ENCODE measurements around the gene ST7L. TPM values are rescaled to one million over a fixed set of nuclear protein-coding genes. Genes with fewer than 3 reads are reported as not detected.

The ST7L gene
- total RNA-seq (2011; cell fraction: chromatin; rRNA removed; ENCODE audit: low replicate concordance), result 49.5 and 67.9 TPM in 2 replicates
- 38.7 and 39.0 TPM in 2 replicates for total RNA-seq (2011; cell fraction: nucleolus; rRNA removed)
- total RNA-seq (2011; cell fraction: nucleoplasm; rRNA removed), result 58.5 and 84.5 TPM in 2 replicates
- total RNA-seq (2014; rRNA removed), result 21.0 and 23.3 TPM in 2 replicates
- 27.7 and 28.8 TPM in 2 replicates for total RNA-seq (2014; rRNA removed; fragmentation: Illumina TruSeq; extraction: Trizol)
- 31.1 and 32.1 TPM in 2 replicates for total RNA-seq (2015; rRNA removed; fragmentation: Illumina TruSeq; extraction: Trizol)
- total RNA-seq (2021), result 18.8 and 21.7 TPM in 2 replicates
- 27.4 and 32.5 TPM in 2 replicates for polyA plus RNA-seq (2011; rRNA removed)
- 18.2 and 21.8 TPM in 2 replicates for polyA plus RNA-seq (2011; cell fraction: cytosol; rRNA removed)
- polyA plus RNA-seq (2011; cell fraction: nucleus; rRNA removed), result 33.6 and 48.2 TPM in 2 replicates
- polyA plus RNA-seq (2012), result 22.6 and 23.3 TPM in 2 replicates
- polyA plus RNA-seq (2014; fragmentation: Illumina TruSeq; extraction: Trizol), result 26.2 and 26.6 TPM in 2 replicates
- polyA plus RNA-seq (2014; fragmentation: Nextera tagmentation; extraction: Ambion mirVana), result 10 to 100 TPM in 1 of 2 experiments, 1 to 10 TPM in 1; 9.0 to 10.7 TPM
- 29.4 and 39.4 TPM in 2 replicates for polyA plus RNA-seq (2014; rRNA removed)
- 25.9 and 28.5 TPM in 2 replicates for polyA minus RNA-seq (2011; rRNA and poly(A)+ RNA removed)
- polyA minus RNA-seq (2011; cell fraction: cytosol; rRNA and poly(A)+ RNA removed), result 11.7 and 11.8 TPM in 2 replicates
- polyA minus RNA-seq (2011; cell fraction: nucleus; rRNA and poly(A)+ RNA removed), result 25.8 and 33.7 TPM in 2 replicates
- percentile 65 among the genes with signal in this experiment for Bru-seq, nascent RNA
- BruChase-seq, experiment 1, labeled RNA remaining after a 2-hour chase, result percentile 71 among the genes with signal in this experiment
- BruChase-seq, experiment 2, labeled RNA remaining after a 6-hour chase, result percentile 67 among the genes with signal in this experiment
- long read RNA-seq, experiment 1, transcript ST7L-215 (4 exons, 821 nt), result major isoform, 10 of 36 reads
- long read RNA-seq, experiment 1, partial matches to known transcripts, result 6 of 36 reads
- long read RNA-seq, experiment 1, other reads (novel, unspliced or antisense), result 17 of 36 reads
- long read RNA-seq, experiment 2, full-length matches to known transcripts, result 5 of 20 reads
- long read RNA-seq, experiment 2, partial matches to known transcripts, result 7 of 20 reads
- long read RNA-seq, experiment 2, other reads (novel, unspliced or antisense), result 8 of 20 reads
- long read RNA-seq, experiment 3, partial matches to known transcripts, result 4 of 17 reads
- long read RNA-seq, experiment 3, other reads (novel, unspliced or antisense), result 8 of 17 reads

DNA sequence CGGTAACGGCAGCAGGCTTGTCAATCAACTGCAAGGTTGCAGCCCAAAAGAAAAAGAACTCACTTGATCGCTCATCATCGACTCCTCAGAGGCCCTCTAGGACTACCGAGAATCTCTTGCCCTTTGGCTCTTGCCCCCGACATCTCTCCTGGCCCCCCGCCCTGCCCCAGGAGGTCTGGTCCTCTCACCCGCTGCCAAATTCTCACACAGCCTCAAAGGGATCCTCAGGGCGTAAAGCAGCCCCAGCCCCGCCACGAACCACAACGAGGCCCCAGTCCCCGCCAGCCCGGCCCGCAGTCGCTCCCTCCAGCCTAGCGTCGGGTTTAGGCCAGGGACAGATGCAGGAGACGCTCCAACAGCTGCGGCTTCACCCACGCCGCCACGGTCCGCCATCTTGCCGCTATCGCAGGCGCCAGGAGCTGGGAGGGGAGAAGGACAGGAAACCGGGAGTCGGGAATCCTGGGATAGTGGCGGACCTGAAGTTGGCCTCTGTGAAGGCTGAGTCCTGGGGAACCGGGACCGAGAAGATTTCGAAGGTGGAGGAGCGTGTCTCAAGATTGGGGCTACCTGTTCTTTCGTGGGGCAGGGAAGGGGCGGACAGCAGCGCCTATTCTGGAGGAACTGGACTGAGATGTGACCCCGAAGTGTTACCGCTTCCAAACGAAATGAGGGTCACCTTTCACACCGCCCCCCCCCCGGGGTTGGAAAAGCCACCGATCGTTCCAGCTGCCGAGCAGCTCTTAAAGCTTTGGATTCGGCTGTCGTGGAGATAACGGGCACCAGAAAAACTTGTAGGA lies at the start of gene ST7L:
TSS of gene ST7L (minus strand) at position 421 of the 797 bp plus-strand sequence. CDS start at position 393, 28 bp downstream.
- intact Hi-C loops (cut with micrococcal nuclease), result loop anchor here (1.0 to 5.0 kb wide), 2 partner anchors 86 to 157 kb away; no protein-coding TSS in a partner anchor
- POLR2A ChIA-PET, result interaction anchor here (0.6 to 2.9 kb wide), 18 partner anchors 10 to 429 kb away, joined by 3 to 24 read pairs (median 4); no protein-coding TSS in a partner anchor
- FAIRE-seq, result no peak
- TF ChIP-seq, protein P1, sequence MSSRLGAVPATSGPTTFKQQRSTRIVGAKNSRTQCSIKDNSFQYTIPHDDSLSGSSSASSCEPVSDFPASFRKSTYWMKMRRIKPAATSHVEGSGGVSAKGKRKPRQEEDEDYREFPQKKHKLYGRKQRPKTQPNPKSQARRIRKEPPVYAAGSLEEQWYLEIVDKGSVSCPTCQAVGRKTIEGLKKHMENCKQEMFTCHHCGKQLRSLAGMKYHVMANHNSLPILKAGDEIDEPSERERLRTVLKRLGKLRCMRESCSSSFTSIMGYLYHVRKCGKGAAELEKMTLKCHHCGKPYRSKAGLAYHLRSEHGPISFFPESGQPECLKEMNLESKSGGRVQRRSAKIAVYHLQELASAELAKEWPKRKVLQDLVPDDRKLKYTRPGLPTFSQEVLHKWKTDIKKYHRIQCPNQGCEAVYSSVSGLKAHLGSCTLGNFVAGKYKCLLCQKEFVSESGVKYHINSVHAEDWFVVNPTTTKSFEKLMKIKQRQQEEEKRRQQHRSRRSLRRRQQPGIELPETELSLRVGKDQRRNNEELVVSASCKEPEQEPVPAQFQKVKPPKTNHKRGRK (tag; IDR thresholded peaks at IDR 0.05), result no peak
- no peak for TF ChIP-seq RNF2 (IDR thresholded peaks at IDR 0.05)
- no peak for TF ChIP-seq ARID2 (IDR thresholded peaks at IDR 0.05)
- TF ChIP-seq, protein P2, sequence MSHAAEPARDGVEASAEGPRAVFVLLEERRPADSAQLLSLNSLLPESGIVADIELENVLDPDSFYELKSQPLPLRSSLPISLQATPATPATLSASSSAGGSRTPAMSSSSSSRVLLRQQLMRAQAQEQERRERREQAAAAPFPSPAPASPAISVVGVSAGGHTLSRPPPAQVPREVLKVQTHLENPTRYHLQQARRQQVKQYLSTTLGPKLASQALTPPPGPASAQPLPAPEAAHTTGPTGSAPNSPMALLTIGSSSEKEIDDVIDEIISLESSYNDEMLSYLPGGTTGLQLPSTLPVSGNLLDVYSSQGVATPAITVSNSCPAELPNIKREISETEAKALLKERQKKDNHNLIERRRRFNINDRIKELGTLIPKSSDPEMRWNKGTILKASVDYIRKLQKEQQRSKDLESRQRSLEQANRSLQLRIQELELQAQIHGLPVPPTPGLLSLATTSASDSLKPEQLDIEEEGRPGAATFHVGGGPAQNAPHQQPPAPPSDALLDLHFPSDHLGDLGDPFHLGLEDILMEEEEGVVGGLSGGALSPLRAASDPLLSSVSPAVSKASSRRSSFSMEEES (CRISPR knock-in tag; IDR thresholded peaks at IDR 0.05), result no peak
- no peak for TF ChIP-seq ZNF124 (CRISPR knock-in tag; IDR thresholded peaks at IDR 0.05)
- TF ChIP-seq KLF16 (IDR thresholded peaks at IDR 0.05), result no peak
- peak in 1 of 2 experiments; percentile 74; a peak in 1 of 4 replicates for TF ChIP-seq TEAD1 (CRISPR knock-in tag; IDR thresholded peaks at IDR 0.05)
- TF ChIP-seq TSC22D4 (tag; IDR thresholded peaks at IDR 0.05), result no peak
- no peak for TF ChIP-seq MIER1 (IDR thresholded peaks at IDR 0.05; ENCODE audit: low read depth)
- no peak for TF ChIP-seq HNRNPK (IDR thresholded peaks at IDR 0.05; ENCODE audit: low read depth, low read length, poor library complexity, severe bottlenecking)
- no peak for TF ChIP-seq BCOR (IDR thresholded peaks at IDR 0.05)
- no peak for TF ChIP-seq KLF6 (CRISPR knock-in tag; IDR thresholded peaks at IDR 0.05; ENCODE audit: borderline replicate concordance)
- TF ChIP-seq MTA3 (IDR thresholded peaks at IDR 0.05; ENCODE audit: borderline replicate concordance), result no peak
- TF ChIP-seq MAFG (tag; conservative IDR thresholded peaks at IDR 0.05), result no peak

More for the DNA sequence above, at the start of gene ST7L:
- H3K79me2 ChIP-seq (ENCODE audit: control insufficient read depth, insufficient read depth, low read length), result peaks cover 71% of the 10 kb centered on the region
- DNase-seq (ENCODE audit: extremely low read depth in 1 of 4, low spot score in 3 of 4) (peak; percentile 66 to 81 (median 78)), ATAC-seq (peak; percentile 51)
- H3K4me3 ChIP-seq, result peak within 1 kb of the TSS; percentile 79
- H3K27me3 ChIP-seq (ENCODE audit: control insufficient read depth in 2 of 2, insufficient read depth in 2 of 2, low read length in 2 of 2), result no peaks in the 10 kb centered on the region
- peaks cover 4 to 11% of the 10 kb centered on the region in 2 experiments; a peak in 3 of 5 replicates for H3K4me1 ChIP-seq (replicated peaks in 1 of 2; ENCODE audit: control insufficient read depth in 2 of 2, insufficient read depth in 2 of 2, low read length in 2 of 2)
- peaks cover 8% of the 10 kb centered on the region; the same call in 1 of the 2 replicates for H4K20me1 ChIP-seq (replicated peaks; ENCODE audit: control insufficient read depth, insufficient read depth, low read length)
- peaks cover 33% of the 10 kb centered on the region for H3K36me3 ChIP-seq (ENCODE audit: control insufficient read depth, insufficient read depth, low read length)
- H2AFZ ChIP-seq (ENCODE audit: low read depth, low read length), result peak within 1 kb of the TSS; percentile 82
- H3K9me1 ChIP-seq (ENCODE audit: control insufficient read depth, insufficient read depth, low read length), result no peaks in the 10 kb centered on the region
- no TSS peak for BruUV-seq (replicated peaks)
- H3K9ac ChIP-seq (ENCODE audit: insufficient read depth in 1 of 2, low read depth in 2 of 2, low read length in 2 of 2), result peak within 1 kb of the TSS; percentile 94 to 99
- no peaks in the 10 kb centered on the region for H3K9me3 ChIP-seq (replicated peaks; ENCODE audit: control insufficient read depth, insufficient read depth, low read depth, low read length)
- H3K27ac ChIP-seq (ENCODE audit: extremely low read depth, low read depth, low read length), result peak within 1 kb of the TSS; percentile 99
- in situ Hi-C loops (cut with MboI), result loop anchor here (5.0 kb wide), 3 partner anchors 88 to 227 kb away; partner anchors contain the start of gene RHOC
- WGBS (ENCODE audit: insufficient coverage, low coverage, missing lambda C conversion rate), result under 1% methylated on average over 44 of the region's 48 CpGs
- CTCF ChIA-PET (ENCODE audit: low intra/inter-chr PET ratio), result no interaction called here
- H3K4me2 ChIP-seq (ENCODE audit: insufficient read depth, low read length), result peak within 1 kb of the TSS; percentile 97

Measured in K562 (cell line).